Measurements from ENCODE around the gene ZNF367.

DNA sequence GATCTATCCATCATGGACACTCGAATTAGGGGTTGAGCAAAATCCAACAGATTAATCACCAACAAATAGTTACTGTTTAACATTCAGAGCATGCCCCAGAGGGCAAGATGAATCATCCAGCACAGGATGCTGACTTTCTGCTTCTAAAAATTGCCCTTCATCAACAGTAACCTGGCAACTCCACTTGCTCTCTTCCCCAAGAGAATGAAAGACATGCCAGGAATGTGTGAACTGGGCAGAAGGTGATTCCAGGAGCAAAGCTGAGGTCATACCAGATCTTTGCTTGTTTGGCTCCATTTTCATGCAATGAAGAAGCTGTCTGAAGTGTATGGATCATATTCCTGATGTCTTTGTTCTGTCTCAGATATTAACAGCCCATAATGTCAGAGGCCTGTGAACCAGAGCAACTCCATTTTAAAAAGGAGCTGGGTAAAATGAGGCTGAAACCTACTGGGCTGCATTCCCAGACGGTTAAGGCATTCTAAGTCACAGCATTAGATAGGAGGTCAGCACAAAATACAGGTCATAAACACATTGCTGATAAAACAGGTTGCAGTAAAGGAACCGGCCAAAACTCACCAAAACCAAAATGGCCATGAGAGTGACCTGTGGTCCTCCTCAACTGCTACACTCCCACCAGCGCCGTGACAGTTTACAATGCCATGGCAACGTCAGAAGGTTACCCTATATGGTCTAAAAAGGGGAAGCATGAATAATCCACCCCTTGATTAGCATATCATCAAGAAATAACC lies 2.5 kb upstream of the ZNF367 start:
- TF ChIP-seq CTCF (IDR thresholded peaks at IDR 0.05; ENCODE audit: extremely low read depth in 1 of 2, insufficient read depth in 1 of 2, low read depth in 1 of 2, low read length in 2 of 2) (no peak), POLR2A (IDR thresholded peaks at IDR 0.05; ENCODE audit: low read depth, low read length) (peak; percentile 54), POLR2AphosphoS5 (IDR thresholded peaks at IDR 0.05; ENCODE audit: insufficient read depth, low read depth, low read length) (peak; percentile 73), EZH2 (IDR thresholded peaks at IDR 0.05; ENCODE audit: borderline replicate concordance, low read depth, low read length, severe bottlenecking) (no peak), JUN (IDR thresholded peaks at IDR 0.05; ENCODE audit: borderline replicate concordance, insufficient read depth, insufficient read length, low read depth) (peak; percentile 98), MYC (IDR thresholded peaks at IDR 0.05; ENCODE audit: low read depth, low read length) (no peak), FOS (IDR thresholded peaks at IDR 0.05; ENCODE audit: borderline replicate concordance, insufficient read depth, low read length) (peak; percentile 97), GATA2 (IDR thresholded peaks at IDR 0.05; ENCODE audit: insufficient read depth, insufficient read length, low read depth, low read length) (peak; percentile 23)
- TF ChIP-seq, protein P1, sequence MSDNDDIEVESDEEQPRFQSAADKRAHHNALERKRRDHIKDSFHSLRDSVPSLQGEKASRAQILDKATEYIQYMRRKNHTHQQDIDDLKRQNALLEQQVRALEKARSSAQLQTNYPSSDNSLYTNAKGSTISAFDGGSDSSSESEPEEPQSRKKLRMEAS (IDR thresholded peaks at IDR 0.05; ENCODE audit: insufficient read depth, insufficient read length), result no peak

Data from endothelial cell of umbilical vein (primary cell).